Measurements from ENCODE around the gene DLGAP1.

The DLGAP1 gene

DNA sequence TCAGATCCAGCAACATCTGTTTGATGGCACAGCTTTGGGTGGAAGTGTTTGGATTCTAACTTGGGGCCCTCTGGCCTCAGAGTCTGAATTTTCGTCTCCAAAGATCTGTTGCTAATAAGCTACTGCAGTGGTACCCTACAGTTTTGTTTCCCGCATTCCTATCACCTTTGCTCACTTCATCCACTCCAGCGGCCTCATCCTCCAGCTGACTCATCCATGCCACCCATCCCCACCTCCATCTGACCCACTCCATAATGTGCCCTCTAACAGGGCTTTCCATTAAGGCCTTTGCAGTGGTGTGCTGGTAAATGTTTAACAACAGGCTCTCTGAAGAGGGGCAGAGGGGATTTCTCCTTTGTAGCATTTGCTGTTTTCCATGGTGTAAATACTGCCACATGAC, 779.7 kb downstream of the DLGAP1 start:
- Mint-ChIP-seq H3K27me3 (peaks cover 16% of the 10 kb centered on the region), H3K27ac (no peak overlapping the region), H3K9me3 (no peaks in the 10 kb centered on the region), H3K4me3 (no peak overlapping the region), H3K4me1 (no peaks in the 10 kb centered on the region), H3K36me3 (no peaks in the 10 kb centered on the region)
- DNase-seq: no peak
- CTCF ChIA-PET: interaction anchor here (1.4 kb wide), 1 partner anchor 10 kb away, joined by 4 read pairs; no protein-coding TSS in a partner anchor

GRCh38 chr18:3671176-3671575, 783.9 kb downstream of the DLGAP1 start:
- H3K27me3 Mint-ChIP-seq: peaks cover 16% of the 10 kb centered on the region
- H3K4me3 Mint-ChIP-seq: no peak overlapping the region
- CTCF ChIA-PET: no interaction called here
- H3K4me1 Mint-ChIP-seq: peaks cover 2% of the 10 kb centered on the region
- no peaks in the 10 kb centered on the region for H3K36me3 Mint-ChIP-seq
- DNase-seq: no peak
- no peak overlapping the region for H3K27ac Mint-ChIP-seq
- no peaks in the 10 kb centered on the region for H3K9me3 Mint-ChIP-seq

GRCh38 chr18:3669376-3669775, 785.7 kb downstream of the DLGAP1 start:
- no peak overlapping the region for H3K4me3 Mint-ChIP-seq
- CTCF ChIA-PET: no interaction called here
- no peak for DNase-seq
- H3K36me3 Mint-ChIP-seq: no peaks in the 10 kb centered on the region
- no peaks in the 10 kb centered on the region for H3K9me3 Mint-ChIP-seq
- H3K4me1 Mint-ChIP-seq: peaks cover 19% of the 10 kb centered on the region
- H3K27ac Mint-ChIP-seq: no peak overlapping the region
- peaks cover 12% of the 10 kb centered on the region for H3K27me3 Mint-ChIP-seq

DNA sequence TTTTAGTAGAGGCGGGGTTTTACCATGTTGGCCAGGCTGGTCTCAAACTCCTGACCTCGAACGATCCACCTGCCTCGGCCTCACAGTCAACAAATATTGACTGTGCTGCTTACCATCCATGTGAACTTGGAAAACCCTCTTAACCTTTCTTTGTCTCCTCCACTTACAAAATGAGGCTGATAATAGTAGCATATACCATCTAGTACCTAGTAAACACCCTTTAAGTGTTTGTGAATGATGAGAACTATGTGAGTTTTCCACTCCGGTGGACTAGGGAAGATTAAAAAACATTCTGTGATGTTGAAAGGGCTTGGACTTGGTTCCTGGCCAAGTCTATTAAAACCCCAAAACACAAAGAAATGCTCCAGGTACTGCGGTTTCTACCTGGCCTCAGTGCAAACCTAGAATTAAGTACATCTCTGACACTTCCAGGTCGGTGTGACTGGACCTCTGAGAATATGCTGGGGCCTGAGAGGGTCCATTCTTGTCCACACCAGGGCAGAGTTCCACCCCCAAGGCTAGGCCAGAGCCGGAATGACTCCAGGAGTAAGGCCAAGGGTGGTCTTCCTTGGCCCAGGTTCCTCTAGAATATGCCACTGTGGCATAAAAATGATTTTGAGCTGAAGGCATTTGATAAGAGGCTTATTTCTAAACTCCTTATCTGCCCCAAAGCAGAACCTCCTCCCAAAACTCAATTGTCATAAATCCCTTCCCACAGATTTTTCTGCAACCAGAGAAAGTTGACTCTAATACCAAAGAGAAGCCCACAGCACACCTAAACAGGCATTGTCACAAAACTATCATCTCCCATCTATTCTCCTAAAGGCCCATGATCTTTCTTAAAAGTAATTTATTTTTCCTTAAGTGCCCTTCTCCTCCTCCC, 787.6 kb downstream of the DLGAP1 start:
- H3K4me1 Mint-ChIP-seq: peaks cover 21% of the 10 kb centered on the region
- no peaks in the 10 kb centered on the region for H3K9me3 Mint-ChIP-seq
- peaks cover 6% of the 10 kb centered on the region for H3K27me3 Mint-ChIP-seq

GRCh38 chr18:3666526-3667254, 788.4 kb downstream of the DLGAP1 start:
- Mint-ChIP-seq H3K27ac (no peak overlapping the region), H3K4me3 (no peak overlapping the region)
- CTCF ChIA-PET: interaction anchor here (0.5 to 6.1 kb wide), 59 partner anchors 11 to 682 kb away, joined by 3 to 161 read pairs (median 4); partner anchors contain the start of gene MYL12A

More for the DNA sequence above, 787.6 kb downstream of the DLGAP1 start:
- Mint-ChIP-seq H3K4me3 (no peak overlapping the region), H3K27ac (no peak overlapping the region), H3K36me3 (no peaks in the 10 kb centered on the region)
- DNase-seq: no peak
- CTCF ChIA-PET: interaction anchor here (0.7 to 6.1 kb wide), 25 partner anchors 18 to 420 kb away, joined by 3 to 161 read pairs (median 6); partner anchors contain the start of gene MYL12A

DNA sequence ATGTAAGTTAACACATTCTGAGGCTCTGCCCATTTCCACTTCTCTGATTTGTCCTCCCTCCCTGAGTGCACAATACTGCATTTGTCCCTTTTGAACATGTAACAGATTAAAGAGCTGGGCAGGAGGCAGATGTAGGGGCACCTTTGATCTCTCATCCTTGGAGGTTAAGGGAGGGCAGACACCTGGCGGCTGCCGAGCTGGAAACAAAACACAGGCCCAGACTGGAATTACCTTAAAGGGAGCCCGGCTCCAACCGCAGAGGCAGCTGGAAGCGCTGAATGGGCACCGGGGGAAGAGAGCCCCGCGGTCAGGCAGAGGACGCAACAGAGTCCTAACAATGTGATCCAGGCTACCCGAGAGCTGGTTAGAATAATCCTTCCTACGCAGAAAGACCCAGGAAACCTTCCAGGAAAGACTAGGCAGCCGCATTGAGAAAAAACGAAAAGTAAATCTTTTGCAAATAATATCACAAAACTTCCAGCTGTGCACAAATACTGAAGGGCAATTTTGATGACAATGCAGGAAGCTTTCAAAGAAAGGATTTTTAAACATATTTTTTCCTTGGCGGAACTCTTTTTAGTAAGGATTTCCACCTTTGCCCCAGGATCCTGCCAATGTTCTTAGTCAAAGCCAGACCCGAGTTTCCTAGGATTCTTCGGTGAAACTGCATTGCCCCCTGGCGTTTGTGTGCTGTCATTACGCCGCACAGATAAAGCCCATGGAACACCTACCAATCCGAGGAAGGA, 789.2 kb downstream of the DLGAP1 start:
- no peak overlapping the region for H3K27ac Mint-ChIP-seq
- H3K9me3 Mint-ChIP-seq: no peaks in the 10 kb centered on the region
- CTCF ChIA-PET: interaction anchor here (0.5 to 6.1 kb wide), 66 partner anchors 9 to 681 kb away, joined by 3 to 161 read pairs (median 4); partner anchors contain the start of gene MYL12A
- peaks cover 31% of the 10 kb centered on the region for H3K4me1 Mint-ChIP-seq
- H3K27me3 Mint-ChIP-seq: peaks cover 2% of the 10 kb centered on the region
- peak; percentile 79 for DNase-seq
- no peak overlapping the region for H3K4me3 Mint-ChIP-seq
- H3K36me3 Mint-ChIP-seq: no peaks in the 10 kb centered on the region

More at GRCh38 chr18:3666526-3667254, 788.4 kb downstream of the DLGAP1 start:
- Mint-ChIP-seq H3K36me3 (no peaks in the 10 kb centered on the region), H3K4me1 (peaks cover 26% of the 10 kb centered on the region), H3K27me3 (peaks cover 5% of the 10 kb centered on the region), H3K9me3 (no peaks in the 10 kb centered on the region)
- DNase-seq: no peak

GRCh38 chr18:3665204-3665603, 789.9 kb downstream of the DLGAP1 start:
- no peak overlapping the region for H3K4me3 Mint-ChIP-seq
- DNase-seq: no peak
- CTCF ChIA-PET: interaction anchor here (0.8 to 6.1 kb wide), 29 partner anchors 9 to 409 kb away, joined by 3 to 161 read pairs (median 6); no protein-coding TSS in a partner anchor
- H3K27me3 Mint-ChIP-seq: no peaks in the 10 kb centered on the region
- H3K36me3 Mint-ChIP-seq: no peaks in the 10 kb centered on the region
- no peaks in the 10 kb centered on the region for H3K9me3 Mint-ChIP-seq
- H3K27ac Mint-ChIP-seq: no peak overlapping the region
- H3K4me1 Mint-ChIP-seq: peaks cover 38% of the 10 kb centered on the region

GRCh38 chr18:3664563-3665178, 790.4 kb downstream of the DLGAP1 start:
- no peak overlapping the region for H3K27ac Mint-ChIP-seq
- H3K36me3 Mint-ChIP-seq: no peaks in the 10 kb centered on the region
- no peak for DNase-seq
- CTCF ChIA-PET: interaction anchor here (0.7 to 6.1 kb wide), 22 partner anchors 10 to 394 kb away, joined by 3 to 161 read pairs (median 6); no protein-coding TSS in a partner anchor
- H3K9me3 Mint-ChIP-seq: no peaks in the 10 kb centered on the region
- H3K4me1 Mint-ChIP-seq: peaks cover 38% of the 10 kb centered on the region
- H3K27me3 Mint-ChIP-seq: no peaks in the 10 kb centered on the region
- no peak overlapping the region for H3K4me3 Mint-ChIP-seq

- H3K4me1 Mint-ChIP-seq: peaks cover 38% of the 10 kb centered on the region
- H3K4me3 Mint-ChIP-seq: no peak overlapping the region
These were observed 791.1 kb downstream of the DLGAP1 start for GRCh38 chr18:3663870-3664512.

GRCh38 chr18:3661989-3662388, 793.1 kb downstream of the DLGAP1 start:
- peaks cover 38% of the 10 kb centered on the region for H3K4me1 Mint-ChIP-seq
- no peak for DNase-seq

More at GRCh38 chr18:3663870-3664512, 791.1 kb downstream of the DLGAP1 start:
- H3K9me3 Mint-ChIP-seq: no peaks in the 10 kb centered on the region
- no peaks in the 10 kb centered on the region for H3K36me3 Mint-ChIP-seq
- no peak for DNase-seq
- H3K27me3 Mint-ChIP-seq: no peaks in the 10 kb centered on the region
- CTCF ChIA-PET: interaction anchor here (0.7 to 6.1 kb wide), 13 partner anchors 11 to 382 kb away, joined by 3 to 161 read pairs (median 13); no protein-coding TSS in a partner anchor
- no peak overlapping the region for H3K27ac Mint-ChIP-seq

DNA sequence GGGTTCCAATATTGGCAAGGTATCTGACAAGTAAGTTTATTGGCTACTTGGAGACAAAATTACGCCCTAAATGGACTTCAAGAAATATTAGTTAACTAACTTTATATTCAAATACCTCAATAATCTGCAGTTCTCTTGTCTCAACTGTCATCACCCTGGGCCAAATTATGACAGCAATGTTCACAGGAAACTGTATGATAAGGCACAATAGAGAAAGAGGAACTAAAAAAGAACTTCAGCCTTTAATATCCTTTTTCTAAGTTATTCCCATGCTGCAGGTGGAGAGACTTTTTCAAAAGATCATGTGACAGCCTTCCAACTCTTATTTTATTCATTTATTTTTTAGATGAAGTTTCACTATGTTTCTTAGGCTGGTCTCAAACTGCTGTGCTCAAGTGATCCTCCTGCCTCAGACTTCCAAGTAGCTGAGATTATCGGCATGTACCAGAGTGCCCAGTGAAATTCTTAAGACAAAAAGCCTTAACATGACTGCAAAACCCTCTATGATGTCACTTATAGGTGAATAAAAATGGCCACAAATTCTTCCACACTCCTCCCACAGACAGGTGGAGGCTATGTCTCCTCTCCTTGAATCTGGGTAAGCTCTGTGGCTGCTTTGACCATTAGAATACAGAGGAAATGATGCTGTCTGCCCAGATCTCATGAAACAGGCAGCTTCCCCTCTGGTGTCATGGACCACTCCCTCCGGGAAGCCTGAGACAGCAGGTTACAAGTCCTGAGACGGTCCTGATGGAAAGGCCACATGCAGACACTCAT, 794.2 kb downstream of the DLGAP1 start:
- H3K27me3 Mint-ChIP-seq: no peaks in the 10 kb centered on the region
- no peak for DNase-seq
- no peak overlapping the region for H3K4me3 Mint-ChIP-seq
- no peaks in the 10 kb centered on the region for H3K36me3 Mint-ChIP-seq
- no peak overlapping the region for H3K27ac Mint-ChIP-seq
- no peaks in the 10 kb centered on the region for H3K9me3 Mint-ChIP-seq
- CTCF ChIA-PET: interaction anchor here (1.2 to 6.1 kb wide), 5 partner anchors 16 to 364 kb away, joined by 3 to 88 read pairs (median 6); no protein-coding TSS in a partner anchor
- H3K4me1 Mint-ChIP-seq: peaks cover 34% of the 10 kb centered on the region

More at GRCh38 chr18:3661989-3662388, 793.1 kb downstream of the DLGAP1 start:
- Mint-ChIP-seq H3K36me3 (no peaks in the 10 kb centered on the region), H3K9me3 (no peaks in the 10 kb centered on the region), H3K27ac (no peak overlapping the region), H3K4me3 (no peak overlapping the region), H3K27me3 (no peaks in the 10 kb centered on the region)
- CTCF ChIA-PET: interaction anchor here (1.2 to 6.1 kb wide), 5 partner anchors 53 to 380 kb away, joined by 3 to 88 read pairs (median 6); no protein-coding TSS in a partner anchor

GRCh38 chr18:3658529-3658928, 796.6 kb downstream of the DLGAP1 start:
- Mint-ChIP-seq H3K27ac (no peak overlapping the region), H3K36me3 (no peaks in the 10 kb centered on the region), H3K27me3 (no peaks in the 10 kb centered on the region), H3K4me3 (no peak overlapping the region), H3K9me3 (no peaks in the 10 kb centered on the region), H3K4me1 (peaks cover 17% of the 10 kb centered on the region)
- CTCF ChIA-PET: no interaction called here
- no peak for DNase-seq
